Muscle layer of duodenum (tissue), 2 donors: ENCODE measurements around the gene ARHGEF28.

Experiments
- H3K27ac ChIP-seq: one replicate; pipeline ENCODE4 v1.7.0; 2013; ENCODE audit warnings: mild to moderate bottlenecking, low read length
- H3K27me3 ChIP-seq: one replicate; pipeline ENCODE4 v1.7.0; 2013; ENCODE audit warnings: low read depth, mild to moderate bottlenecking, control low read depth, low read length
- H3K36me3 ChIP-seq, 2 donors: one replicate each; pipeline ENCODE4 v1.7.0; 2013; ENCODE audit warnings: low read length in 2 of 2, control low read depth in 1 of 2, mild to moderate bottlenecking in 1 of 2; ENCODE audit not compliant: insufficient read depth in 2 of 2, control insufficient read depth in 1 of 2
- H3K4me1 ChIP-seq, 2 donors: one replicate each; pipeline ENCODE4 v1.7.0; 2013; ENCODE audit warnings: low read length in 2 of 2, mild to moderate bottlenecking in 2 of 2, control low read depth in 1 of 2, moderate library complexity in 1 of 2; ENCODE audit not compliant: insufficient read depth in 2 of 2, control insufficient read depth in 1 of 2
- H3K4me3 ChIP-seq, 2 donors: one replicate each; pipeline ENCODE4 v1.7.0; 2013; ENCODE audit warnings: low read length in 2 of 2, low read depth in 1 of 2, mild to moderate bottlenecking in 1 of 2
- H3K9me3 ChIP-seq, 2 donors: one replicate each; pipeline ENCODE4 v1.7.0; 2013; ENCODE audit warnings: low read length in 2 of 2, control low read depth in 1 of 2, mild to moderate bottlenecking in 1 of 2; ENCODE audit not compliant: control insufficient read depth in 1 of 2
- donor health status: healthy.

The ARHGEF28 gene

GRCh38 chr5:73867345-73868335, 241.6 kb downstream of the ARHGEF28 start:
- no peaks in the 10 kb centered on the region for H3K9me3 ChIP-seq
- peaks cover 0 to 3% of the 10 kb centered on the region in 2 donors for H3K36me3 ChIP-seq
- H3K27ac ChIP-seq = no peak overlapping the region
- no peaks in the 10 kb centered on the region for H3K4me1 ChIP-seq
- no peaks in the 10 kb centered on the region for H3K27me3 ChIP-seq
- no peak overlapping the region for H3K4me3 ChIP-seq

GRCh38 chr5:73883646-73884045, 257.6 kb downstream of the ARHGEF28 start:
- peaks cover 0 to 10% of the 10 kb centered on the region in 2 donors for H3K36me3 ChIP-seq
- no peak overlapping the region for H3K4me3 ChIP-seq
- no peaks in the 10 kb centered on the region for H3K9me3 ChIP-seq
- no peaks in the 10 kb centered on the region for H3K27me3 ChIP-seq
- H3K27ac ChIP-seq = no peak overlapping the region
- no peaks in the 10 kb centered on the region for H3K4me1 ChIP-seq

- peaks cover 0 to 10% of the 10 kb centered on the region in 2 donors for H3K36me3 ChIP-seq
- H3K4me3 ChIP-seq = no peak overlapping the region
Measured at GRCh38 chr5:73887688-73888087, 261.7 kb downstream of the ARHGEF28 start.

DNA sequence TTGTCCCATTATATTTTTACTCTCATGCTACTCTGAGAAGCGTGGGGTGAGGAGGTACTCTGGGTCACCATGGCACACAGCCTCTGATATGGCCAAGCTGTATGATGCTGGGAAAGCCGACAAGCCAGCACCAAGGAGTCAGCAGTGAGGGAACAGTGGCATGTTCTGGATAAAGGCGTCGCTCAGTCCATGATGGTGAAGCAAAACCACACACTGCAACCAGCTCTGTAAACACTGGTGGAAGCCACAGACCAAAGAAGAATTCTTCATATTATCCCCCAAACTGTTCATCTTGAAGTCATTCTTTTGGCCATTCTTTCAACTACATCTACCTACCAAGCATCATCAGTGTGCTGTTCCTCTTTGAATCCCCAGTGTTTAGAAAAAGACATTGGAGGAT, 264.6 kb downstream of the ARHGEF28 start:
- Histone ChIP-seq H3K4me1 (no peaks in the 10 kb centered on the region), H3K4me3 (no peak overlapping the region), H3K9me3 (no peaks in the 10 kb centered on the region), H3K27me3 (no peaks in the 10 kb centered on the region), H3K36me3 (peaks cover 0 to 10% of the 10 kb centered on the region in 2 donors), H3K27ac (no peak overlapping the region)

More at GRCh38 chr5:73887688-73888087, 261.7 kb downstream of the ARHGEF28 start:
- Histone ChIP-seq H3K27me3 (no peaks in the 10 kb centered on the region), H3K27ac (no peak overlapping the region), H3K4me1 (no peaks in the 10 kb centered on the region), H3K9me3 (no peaks in the 10 kb centered on the region)

DNA sequence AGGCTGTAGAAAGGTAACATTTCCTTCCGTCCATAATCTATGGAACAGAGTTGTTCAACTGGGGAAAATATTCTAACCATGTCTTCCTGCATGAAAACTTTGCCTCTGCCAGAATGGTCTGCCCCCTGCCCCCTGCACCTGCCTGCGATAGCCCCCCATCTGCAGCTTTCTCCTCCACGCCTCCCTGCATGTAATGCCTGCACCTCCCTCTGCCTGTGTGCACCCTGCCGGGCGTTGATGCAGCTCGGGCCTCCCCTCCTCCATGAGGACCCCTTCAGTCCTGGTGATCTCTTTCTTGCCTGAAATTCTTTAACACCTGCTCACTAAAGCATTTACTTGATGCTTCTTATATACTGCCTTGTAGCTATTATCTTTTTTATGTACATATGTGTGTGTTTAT, 266.2 kb downstream of the ARHGEF28 start:
- no peaks in the 10 kb centered on the region for H3K36me3 ChIP-seq
- H3K4me3 ChIP-seq = no peak overlapping the region
- H3K27me3 ChIP-seq = no peaks in the 10 kb centered on the region
- no peaks in the 10 kb centered on the region for H3K4me1 ChIP-seq
- no peak overlapping the region for H3K27ac ChIP-seq
- no peaks in the 10 kb centered on the region for H3K9me3 ChIP-seq

DNA sequence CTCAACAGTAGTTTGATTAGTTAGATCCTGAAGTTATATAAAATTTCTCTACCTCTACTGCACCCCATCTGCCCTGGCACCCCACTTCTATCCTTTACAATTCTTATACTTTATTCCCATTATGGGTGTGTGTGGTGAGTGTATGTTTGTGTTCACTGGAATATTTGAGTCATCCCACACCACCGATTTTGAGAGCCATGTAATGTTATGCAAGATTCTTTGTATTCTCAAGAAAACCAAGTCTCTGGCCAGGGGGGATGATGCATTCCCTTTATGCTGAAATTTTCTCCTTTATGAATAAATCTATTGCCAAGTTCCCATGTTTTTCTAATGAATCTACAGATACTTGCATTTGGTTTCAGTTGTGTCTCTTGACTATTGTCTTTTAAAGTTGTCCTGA, 266.8 kb downstream of the ARHGEF28 start:
- H3K9me3 ChIP-seq = no peaks in the 10 kb centered on the region
- H3K27me3 ChIP-seq = no peaks in the 10 kb centered on the region
- no peaks in the 10 kb centered on the region for H3K36me3 ChIP-seq
- H3K4me3 ChIP-seq = no peak overlapping the region
- no peak overlapping the region for H3K27ac ChIP-seq
- H3K4me1 ChIP-seq = no peaks in the 10 kb centered on the region

GRCh38 chr5:73893813-73894212, 267.8 kb downstream of the ARHGEF28 start:
- Histone ChIP-seq H3K36me3 (no peaks in the 10 kb centered on the region), H3K9me3 (no peaks in the 10 kb centered on the region), H3K4me1 (no peaks in the 10 kb centered on the region), H3K27me3 (no peaks in the 10 kb centered on the region), H3K27ac (no peak overlapping the region), H3K4me3 (no peak overlapping the region)

DNA sequence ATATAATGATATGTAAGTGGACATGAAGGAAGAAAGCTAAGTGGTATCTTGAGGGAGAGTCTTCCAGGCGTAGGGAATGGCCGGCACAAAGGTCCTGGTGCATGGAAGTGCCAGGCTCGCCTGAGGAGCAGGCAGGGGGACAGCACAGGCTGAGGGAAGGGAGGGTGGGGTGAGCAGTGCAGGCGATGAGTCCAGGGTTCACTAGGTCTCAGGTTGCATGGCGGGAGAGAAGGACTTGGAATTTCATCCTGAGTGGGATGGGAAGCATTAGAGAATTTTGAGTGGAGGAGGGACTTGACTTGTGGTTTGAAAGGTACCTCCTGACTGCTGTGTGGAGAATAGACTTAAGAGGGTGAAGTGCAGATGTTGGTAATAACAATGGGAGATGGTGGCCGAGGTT, 268.9 kb downstream of the ARHGEF28 start:
- Histone ChIP-seq H3K36me3 (peaks cover 0 to 3% of the 10 kb centered on the region in 2 donors), H3K27me3 (no peaks in the 10 kb centered on the region), H3K4me3 (no peak overlapping the region), H3K4me1 (no peaks in the 10 kb centered on the region), H3K27ac (no peak overlapping the region), H3K9me3 (no peaks in the 10 kb centered on the region)

- Histone ChIP-seq H3K9me3 (no peaks in the 10 kb centered on the region), H3K4me3 (no peak overlapping the region), H3K27ac (no peak overlapping the region), H3K36me3 (peaks cover 0 to 3% of the 10 kb centered on the region in 2 donors), H3K27me3 (no peaks in the 10 kb centered on the region), H3K4me1 (no peaks in the 10 kb centered on the region)
Measured at GRCh38 chr5:73895471-73895870, 269.5 kb downstream of the ARHGEF28 start.

DNA sequence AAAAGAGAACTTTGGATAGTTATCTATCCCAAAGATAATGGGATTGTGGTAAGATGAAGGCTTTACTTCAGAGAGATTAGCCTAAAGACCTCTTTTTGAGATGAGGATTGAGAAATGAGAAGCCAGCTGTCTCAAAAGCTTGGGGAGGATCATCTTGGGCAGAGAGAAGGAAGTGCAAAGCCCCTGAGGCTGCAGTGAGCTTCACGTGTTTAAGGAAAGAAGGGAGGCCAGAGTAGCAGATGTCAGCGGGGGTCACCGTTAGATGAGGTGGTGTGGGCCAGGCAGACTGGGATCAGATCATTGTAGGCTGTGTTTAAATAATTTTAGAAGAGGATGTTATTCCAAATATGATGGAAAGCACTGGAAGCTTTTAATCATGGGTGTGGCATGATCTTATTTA, 270.1 kb downstream of the ARHGEF28 start:
- H3K4me1 ChIP-seq = no peaks in the 10 kb centered on the region
- no peaks in the 10 kb centered on the region for H3K27me3 ChIP-seq
- H3K4me3 ChIP-seq = no peak overlapping the region
- peaks cover 0 to 3% of the 10 kb centered on the region in 2 donors for H3K36me3 ChIP-seq
- H3K9me3 ChIP-seq = no peaks in the 10 kb centered on the region
- no peak overlapping the region for H3K27ac ChIP-seq

DNA sequence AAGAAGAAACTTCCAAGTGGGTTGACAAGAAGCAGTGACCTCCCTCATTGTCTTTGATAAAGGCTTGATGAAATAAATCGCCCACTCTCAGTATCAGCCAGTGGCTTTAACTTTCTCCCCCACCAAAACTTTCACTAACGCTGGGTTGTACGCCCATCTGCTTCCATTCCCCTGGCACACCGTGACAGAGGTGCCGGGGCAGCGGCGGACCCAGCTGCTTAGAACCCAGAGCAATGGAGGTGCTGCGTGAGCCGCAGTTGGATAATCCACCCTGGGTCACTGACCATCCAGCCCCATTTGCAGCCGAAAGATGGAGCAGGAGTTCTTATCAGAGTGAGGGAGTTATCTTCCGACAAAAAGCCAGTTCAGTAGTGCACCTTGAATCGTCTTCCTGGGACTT, 270.7 kb downstream of the ARHGEF28 start:
- H3K9me3 ChIP-seq = no peaks in the 10 kb centered on the region

More for the DNA sequence above, 270.7 kb downstream of the ARHGEF28 start:
- Histone ChIP-seq H3K27ac (no peak overlapping the region), H3K4me1 (no peaks in the 10 kb centered on the region), H3K36me3 (peaks cover 0 to 3% of the 10 kb centered on the region in 2 donors), H3K4me3 (no peak overlapping the region), H3K27me3 (no peaks in the 10 kb centered on the region)
